GM19452 (cell line): ENCODE data around the gene TDRD7.

Experiments
- ATAC-seq: cut with Tn5 transposase; IDR thresholded peaks from one replicate; pipeline ENCODE4 v1.9.1; 2021; ENCODE audit not compliant: unreplicated experiment

Gene TDRD7, protein sequence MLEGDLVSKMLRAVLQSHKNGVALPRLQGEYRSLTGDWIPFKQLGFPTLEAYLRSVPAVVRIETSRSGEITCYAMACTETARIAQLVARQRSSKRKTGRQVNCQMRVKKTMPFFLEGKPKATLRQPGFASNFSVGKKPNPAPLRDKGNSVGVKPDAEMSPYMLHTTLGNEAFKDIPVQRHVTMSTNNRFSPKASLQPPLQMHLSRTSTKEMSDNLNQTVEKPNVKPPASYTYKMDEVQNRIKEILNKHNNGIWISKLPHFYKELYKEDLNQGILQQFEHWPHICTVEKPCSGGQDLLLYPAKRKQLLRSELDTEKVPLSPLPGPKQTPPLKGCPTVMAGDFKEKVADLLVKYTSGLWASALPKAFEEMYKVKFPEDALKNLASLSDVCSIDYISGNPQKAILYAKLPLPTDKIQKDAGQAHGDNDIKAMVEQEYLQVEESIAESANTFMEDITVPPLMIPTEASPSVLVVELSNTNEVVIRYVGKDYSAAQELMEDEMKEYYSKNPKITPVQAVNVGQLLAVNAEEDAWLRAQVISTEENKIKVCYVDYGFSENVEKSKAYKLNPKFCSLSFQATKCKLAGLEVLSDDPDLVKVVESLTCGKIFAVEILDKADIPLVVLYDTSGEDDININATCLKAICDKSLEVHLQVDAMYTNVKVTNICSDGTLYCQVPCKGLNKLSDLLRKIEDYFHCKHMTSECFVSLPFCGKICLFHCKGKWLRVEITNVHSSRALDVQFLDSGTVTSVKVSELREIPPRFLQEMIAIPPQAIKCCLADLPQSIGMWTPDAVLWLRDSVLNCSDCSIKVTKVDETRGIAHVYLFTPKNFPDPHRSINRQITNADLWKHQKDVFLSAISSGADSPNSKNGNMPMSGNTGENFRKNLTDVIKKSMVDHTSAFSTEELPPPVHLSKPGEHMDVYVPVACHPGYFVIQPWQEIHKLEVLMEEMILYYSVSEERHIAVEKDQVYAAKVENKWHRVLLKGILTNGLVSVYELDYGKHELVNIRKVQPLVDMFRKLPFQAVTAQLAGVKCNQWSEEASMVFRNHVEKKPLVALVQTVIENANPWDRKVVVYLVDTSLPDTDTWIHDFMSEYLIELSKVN

GRCh38 chr9:97411789-97412625, at the start of gene TDRD7:
TSS of gene TDRD7 (plus strand) at chr9:97412096. CDS start at chr9:97428466, 16,370 bp downstream.
- peak; percentile 81 for ATAC-seq

- no peak for ATAC-seq
Measured at GRCh38 chr9:97362777-97363545, 48.9 kb upstream of the TDRD7 start.

- no peak for ATAC-seq
Measured at GRCh38 chr9:97363661-97364299, 48.1 kb upstream of the TDRD7 start.

- ATAC-seq, result no peak
Measured at GRCh38 chr9:97364769-97365490, 47.0 kb upstream of the TDRD7 start.

DNA sequence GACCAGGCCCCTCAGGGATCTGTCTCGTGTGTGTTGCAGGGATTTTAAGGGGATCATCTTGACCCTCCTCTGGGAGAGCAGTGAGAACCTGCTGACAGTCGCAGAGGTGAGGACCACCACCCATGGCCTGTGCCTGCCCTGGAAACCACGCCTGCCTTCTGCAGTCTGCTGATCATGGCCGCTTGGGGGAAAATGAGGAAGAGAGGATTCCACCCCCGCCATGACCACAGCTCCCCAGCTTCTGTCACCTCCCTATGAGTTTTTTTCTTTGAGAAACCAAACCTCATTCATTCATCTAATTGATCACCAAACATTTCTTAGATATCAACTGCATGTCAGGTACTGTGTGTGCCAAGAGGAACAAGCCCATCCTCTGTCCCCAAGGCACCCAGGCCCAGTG, 46.3 kb upstream of the TDRD7 start:
- no peak for ATAC-seq

- no peak for ATAC-seq
Measured at GRCh38 chr9:97366476-97366875, 45.4 kb upstream of the TDRD7 start.

GRCh38 chr9:97366889-97367288, 45.0 kb upstream of the TDRD7 start:
- ATAC-seq, result no peak

DNA sequence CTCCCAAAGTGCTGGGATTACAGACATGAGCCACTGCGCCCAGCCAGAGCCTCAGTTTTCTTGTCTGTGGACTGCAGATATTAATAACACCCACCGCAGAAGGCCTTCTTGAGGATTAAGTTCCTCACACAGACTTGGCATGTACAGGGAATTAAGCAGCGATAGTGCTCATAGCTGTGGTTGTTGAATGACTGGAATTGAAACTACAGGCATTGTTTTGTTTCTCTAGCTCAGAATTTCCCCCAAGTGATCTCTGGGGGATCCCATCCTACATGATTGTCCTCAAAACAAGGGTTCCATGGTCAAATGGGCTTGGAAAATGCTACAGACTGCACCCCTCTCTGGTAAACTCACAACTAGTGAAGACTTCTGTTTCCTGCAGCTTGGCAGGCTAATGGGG, 44.2 kb upstream of the TDRD7 start:
- ATAC-seq, result no peak

DNA sequence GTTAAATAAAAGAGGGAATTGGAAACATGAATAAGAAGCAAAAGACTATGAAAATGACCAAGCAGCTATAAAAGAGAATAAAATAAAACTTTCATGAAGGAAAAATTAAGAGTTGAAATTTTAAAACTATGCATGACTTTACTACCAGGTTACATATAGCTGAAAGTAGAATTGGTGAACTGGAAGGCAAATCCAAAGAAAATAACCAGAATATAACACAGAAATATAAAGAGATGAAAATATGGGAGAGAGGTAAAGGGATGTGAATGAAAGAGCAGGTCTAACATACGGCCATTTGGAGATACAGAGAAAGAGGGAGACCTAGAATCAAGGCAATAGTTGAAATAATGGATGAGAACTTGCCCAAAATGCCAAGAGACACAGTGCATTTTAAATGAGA, 42.9 kb upstream of the TDRD7 start:
- no peak for ATAC-seq

DNA sequence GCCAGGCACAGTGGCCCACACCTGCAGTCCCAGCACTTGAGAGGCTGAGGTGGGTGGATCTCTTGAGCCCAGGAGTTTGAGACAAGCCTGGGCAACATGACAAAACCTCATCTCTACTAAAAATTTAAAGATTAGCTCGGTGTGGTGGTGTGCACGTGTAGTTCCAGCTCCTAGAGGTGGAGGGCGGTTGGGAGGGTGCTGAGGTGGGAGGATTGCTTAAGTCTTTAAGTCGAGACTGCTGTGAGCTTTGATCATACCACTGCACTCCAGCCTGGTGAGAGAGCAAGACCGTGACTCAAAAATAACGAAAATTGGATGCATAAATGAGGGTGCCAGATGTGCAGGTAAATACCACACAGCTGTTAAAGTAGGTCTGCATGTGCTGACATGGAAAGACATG, 39.3 kb upstream of the TDRD7 start:
- no peak for ATAC-seq

DNA sequence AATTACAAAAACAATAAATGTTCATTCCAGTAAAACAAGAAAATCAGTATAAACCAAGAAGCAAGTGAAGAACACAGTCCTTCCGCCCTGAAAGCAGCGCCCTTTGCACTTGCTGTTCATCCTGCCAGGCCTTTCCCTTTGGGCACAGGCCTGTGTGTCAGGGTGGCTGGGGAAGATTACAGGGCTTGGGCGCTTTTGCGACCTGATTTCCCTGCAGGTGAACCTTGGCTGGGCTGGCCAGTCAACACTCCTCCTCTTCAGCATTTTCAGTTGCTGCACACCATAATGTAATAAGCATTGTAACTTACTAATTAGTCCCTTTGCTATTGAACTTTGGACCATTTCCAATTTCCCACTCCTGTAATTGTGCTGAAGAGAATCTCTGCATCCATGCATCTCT, 38.6 kb upstream of the TDRD7 start:
- ATAC-seq, result no peak

GRCh38 chr9:97374811-97375210, 37.1 kb upstream of the TDRD7 start:
- ATAC-seq, result no peak

DNA sequence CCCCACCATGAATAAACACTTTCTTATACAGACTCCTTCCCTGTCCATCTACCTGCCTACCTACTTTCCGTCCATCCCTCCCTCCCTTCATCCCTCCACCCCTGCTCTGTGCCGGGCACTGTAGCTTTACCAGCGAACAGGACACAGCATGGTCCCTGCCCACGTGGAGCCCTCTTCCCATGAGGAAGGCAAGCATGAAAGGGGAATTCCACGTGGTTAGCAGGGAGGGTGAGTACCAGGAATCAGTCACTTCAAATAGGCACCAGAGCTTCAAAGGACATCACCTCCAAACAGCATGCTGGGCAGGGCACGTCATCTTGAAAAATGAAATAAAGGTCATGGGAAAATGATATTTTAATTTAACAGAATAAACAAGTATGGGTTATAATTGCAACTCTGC, 35.0 kb upstream of the TDRD7 start:
- ATAC-seq, result no peak

GRCh38 chr9:97382099-97382718, 29.7 kb upstream of the TDRD7 start:
- no peak for ATAC-seq

DNA sequence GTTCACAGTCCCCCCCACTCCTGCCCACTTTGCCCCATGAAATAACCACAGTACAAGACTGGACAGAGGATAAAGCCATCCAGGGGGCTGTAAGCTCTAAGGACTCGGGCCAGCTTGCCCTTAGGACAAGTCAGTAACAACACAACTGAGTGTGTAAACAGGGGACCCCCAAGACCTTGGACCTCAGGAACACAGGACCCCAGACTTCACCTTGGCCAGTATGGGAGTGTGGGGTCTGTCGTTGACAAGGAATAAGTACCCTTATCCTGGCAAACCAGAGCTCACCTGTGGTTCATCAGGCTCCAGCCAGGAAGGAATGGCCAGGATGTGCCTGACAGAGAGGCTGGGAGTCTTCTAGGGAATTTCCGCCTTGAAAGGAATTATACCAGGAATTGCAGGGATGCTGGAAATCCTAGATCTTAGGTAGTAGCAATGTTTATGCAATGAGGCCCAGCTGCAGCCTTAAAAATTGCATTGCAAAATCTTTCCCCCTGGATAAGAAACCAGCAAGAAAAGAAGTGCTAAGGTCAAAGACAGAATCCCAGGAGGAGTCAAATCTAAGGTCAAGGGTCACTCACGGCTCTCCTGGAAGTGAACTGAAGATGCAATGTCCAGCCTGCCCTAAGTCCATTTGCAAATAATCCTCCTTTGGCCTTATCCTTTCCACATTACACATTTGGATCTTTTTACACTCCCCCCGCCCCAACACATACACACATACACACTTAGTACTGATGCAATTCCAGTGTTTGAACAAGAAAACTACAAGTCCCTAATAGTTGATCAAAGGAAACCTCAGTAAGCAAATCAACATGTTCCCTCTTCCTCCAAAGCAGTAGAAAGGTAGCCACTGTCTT, 27.3 kb upstream of the TDRD7 start:
- ATAC-seq, result no peak

DNA sequence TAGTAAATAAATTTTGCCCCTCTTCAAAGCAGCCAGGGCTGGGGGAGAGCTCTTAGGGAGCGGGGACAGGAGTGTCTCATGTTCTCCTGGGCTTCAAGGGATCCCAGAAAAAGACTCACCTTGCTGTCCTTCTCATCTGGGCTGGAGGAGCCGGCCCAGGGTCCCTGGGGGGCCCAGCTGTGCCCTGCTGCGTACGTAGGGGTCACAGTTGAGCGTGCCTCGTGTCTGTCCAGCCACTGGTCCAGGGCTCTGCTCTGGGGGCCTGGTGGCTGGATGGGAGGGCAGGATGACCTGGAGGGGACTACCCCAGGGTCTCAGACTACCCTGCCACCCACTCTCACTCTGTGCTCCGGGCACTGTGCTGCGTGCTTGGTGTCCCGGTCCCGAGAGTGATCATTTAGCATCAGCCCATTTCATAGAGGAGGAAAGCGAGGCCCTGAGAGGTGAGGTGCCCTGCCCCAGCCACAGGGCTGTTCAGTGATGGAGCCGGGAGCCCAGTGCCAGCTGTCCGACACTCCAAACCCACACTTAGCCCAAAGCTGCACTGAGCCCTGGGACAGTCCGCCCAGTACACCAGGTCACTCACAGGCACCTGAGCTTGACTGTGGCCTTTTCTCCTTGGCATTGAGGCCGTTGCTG, 26.2 kb upstream of the TDRD7 start:
- ATAC-seq, result no peak

- ATAC-seq, result no peak
Measured at GRCh38 chr9:97386265-97386633, 25.6 kb upstream of the TDRD7 start.
